Smooth muscle cell of the brain vasculature (primary cell): ENCODE measurements around the gene PPP1R7.

Experiments
- DNase-seq: peaks from one replicate; pipeline ENCODE4 v3.0.0-alpha.2; 2012; ENCODE audit warnings: low read depth, low spot score

PPP1R7 gene

GRCh38 chr2:241139531-241140444 is 10.5 kb upstream of the PPP1R7 start:
- no peak for DNase-seq

- DNase-seq: no peak
Measured at GRCh38 chr2:241140445-241140840, 9.8 kb upstream of the PPP1R7 start.

- no peak for DNase-seq
Measured at GRCh38 chr2:241141214-241141770, 9.0 kb upstream of the PPP1R7 start.

GRCh38 chr2:241142063-241142462 is 8.2 kb upstream of the PPP1R7 start:
- no peak for DNase-seq

GRCh38 chr2:241142593-241142992 is 7.7 kb upstream of the PPP1R7 start:
- DNase-seq: no peak

GRCh38 chr2:241146286-241146685 is 4.0 kb upstream of the PPP1R7 start:
- no peak for DNase-seq

GRCh38 chr2:241147336-241147735 is 2.9 kb upstream of the PPP1R7 start:
- no peak for DNase-seq

- DNase-seq: no peak
Measured at GRCh38 chr2:241148239-241148638, 2.0 kb upstream of the PPP1R7 start.

DNA sequence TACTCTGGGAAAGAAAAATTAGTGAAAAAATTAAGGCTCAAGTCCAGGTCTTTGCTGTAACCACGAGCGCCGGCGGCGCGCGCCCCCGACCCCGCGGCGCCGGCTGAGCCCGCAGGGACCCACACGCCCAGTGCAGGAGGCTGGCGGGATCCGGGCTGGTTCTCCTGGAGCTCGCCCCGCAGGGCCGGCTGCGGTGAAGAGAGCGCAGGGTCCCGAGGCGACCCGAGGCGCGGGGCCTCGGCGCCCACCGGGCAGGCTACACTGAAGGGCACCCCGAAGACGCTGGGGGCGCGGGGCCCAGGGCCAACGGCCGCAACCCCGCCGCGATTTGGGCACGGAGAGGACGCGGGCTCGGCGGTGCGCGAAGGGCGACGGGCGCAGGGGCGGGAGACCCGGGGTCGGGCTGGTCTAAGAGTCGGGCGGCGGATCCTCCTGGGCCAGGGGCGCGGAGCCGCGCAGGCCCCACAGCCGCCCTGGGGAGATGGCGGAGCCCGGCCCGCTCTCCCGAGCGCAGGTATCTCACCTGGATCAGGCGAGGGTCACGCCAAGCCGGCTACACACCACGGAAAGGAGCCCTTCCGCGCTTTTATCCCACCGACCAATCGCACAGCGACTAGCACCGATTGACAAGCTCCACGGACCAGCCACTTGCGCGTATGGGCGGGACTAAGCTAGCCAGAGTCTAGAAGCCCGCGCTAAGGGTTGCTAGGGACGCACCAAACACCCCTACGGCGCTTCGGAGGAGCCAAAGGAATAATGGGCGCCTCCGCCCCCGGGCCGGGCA is 1.2 kb upstream of the PPP1R7 start, which contains the start of gene PASK:
Gene PASK (minus strand): TSS at position 582 of the 784 bp plus-strand sequence. CDS start 6,440 bp downstream, outside the sequence.
- peak; percentile 72 for DNase-seq

DNA sequence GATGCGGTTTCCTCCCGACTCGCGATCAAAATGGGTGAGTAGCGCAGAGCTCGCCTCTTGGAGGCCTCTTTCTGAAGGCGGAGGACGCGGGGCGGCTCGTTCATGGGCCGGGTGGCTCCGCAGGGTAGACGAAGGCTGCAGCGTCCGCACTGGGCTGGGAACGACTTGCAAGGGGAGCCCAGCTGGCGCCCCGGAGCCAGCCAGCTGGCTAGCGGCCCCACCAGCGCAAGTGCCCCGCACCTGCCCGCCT is 667 bp upstream of the PPP1R7 start:
- no peak for DNase-seq

GRCh38 chr2:241150660-241151530 is 628 bp downstream of the PPP1R7 start:
- no peak for DNase-seq

GRCh38 chr2:241151934-241152660 is 1.8 kb downstream of the PPP1R7 start:
- DNase-seq: no peak

GRCh38 chr2:241153616-241154015 is 3.3 kb downstream of the PPP1R7 start:
- DNase-seq: no peak

- DNase-seq: no peak
Measured at GRCh38 chr2:241154915-241155314, 4.6 kb downstream of the PPP1R7 start.

- DNase-seq: no peak
Measured at GRCh38 chr2:241155936-241156335, 5.7 kb downstream of the PPP1R7 start.

DNA sequence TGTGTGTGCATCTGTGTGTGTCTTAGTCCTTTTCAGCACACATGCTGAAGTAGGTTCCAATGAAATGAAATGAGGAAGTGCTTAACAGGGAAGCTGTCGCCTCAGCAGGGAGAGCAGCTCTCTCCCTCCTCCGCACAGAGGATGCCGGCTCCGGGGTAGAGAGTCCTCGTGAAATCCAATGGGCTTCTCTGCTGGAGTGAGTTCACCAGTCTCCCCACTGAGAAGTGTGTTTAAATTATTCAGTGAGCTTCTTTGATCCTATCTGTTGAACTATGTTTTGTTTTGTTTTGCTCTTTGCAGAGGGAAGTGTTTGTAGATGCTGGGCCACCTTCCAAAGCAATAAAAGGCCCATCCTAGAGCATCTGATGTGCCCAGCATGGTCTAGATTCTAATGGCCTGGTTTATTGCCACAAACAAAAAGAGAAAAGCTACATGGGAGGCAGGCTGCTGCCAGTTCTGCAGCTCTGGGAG is 6.7 kb downstream of the PPP1R7 start:
- DNase-seq: peak; percentile 56

DNA sequence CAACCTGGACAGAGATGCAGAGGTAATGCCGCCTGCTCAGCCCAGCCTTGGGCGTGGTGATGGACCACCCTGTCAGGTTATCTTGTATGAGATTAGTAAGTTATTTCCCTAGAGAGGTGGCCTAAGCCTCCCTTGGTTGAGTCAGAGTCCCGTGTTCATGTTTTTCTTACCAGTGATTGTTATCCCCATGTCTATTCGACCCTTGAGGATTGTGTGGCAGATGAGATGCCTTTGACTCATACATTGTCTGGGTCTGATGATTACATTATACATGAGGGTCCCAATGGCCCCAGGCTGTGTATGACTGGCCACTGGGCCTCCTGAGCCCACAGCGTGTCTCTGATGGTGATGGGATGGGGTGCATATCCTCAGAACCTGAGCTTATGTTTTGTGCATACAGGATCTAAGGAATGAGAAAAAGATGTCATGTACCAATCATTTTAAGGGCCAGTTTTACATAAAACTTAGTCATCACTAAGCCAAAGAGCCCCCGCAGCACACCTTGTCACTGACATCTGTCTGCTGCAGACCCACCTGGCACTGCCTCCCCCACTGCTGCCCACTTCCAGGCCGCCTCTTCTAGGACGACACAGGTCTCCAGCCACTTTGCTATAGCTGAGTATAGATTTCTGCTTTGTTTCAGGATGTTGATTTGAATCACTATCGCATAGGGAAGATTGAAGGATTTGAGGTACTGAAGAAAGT is 7.7 kb downstream of the PPP1R7 start:
- DNase-seq: no peak

- DNase-seq: no peak
Measured at GRCh38 chr2:241158546-241158900, 8.3 kb downstream of the PPP1R7 start.

- DNase-seq: no peak
Measured at GRCh38 chr2:241159116-241159515, 8.8 kb downstream of the PPP1R7 start.

DNA sequence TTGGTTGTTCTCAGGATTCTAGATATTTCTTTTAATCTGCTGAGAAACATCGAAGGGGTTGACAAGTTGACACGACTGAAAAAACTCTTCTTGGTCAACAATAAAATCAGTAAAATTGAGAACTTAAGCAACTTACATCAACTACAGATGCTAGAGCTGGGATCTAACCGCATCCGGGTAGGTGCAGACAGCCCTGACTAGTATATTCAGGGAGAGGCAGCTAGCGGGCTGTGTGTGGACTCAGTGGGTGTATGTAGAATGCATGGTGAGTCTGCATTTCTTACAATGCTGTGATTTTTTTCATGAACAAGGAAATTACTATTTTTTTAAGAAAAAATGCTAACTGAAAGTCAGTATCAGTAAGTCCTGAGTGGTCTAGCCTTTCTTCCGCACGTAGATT is 10.1 kb downstream of the PPP1R7 start:
- no peak for DNase-seq
